ENCODE measurements around the gene MEP1A. TPM values are rescaled to one million over a fixed set of nuclear protein-coding genes. Genes with fewer than 3 reads are reported as not detected.

The MEP1A gene
- total and polyA plus RNA-seq, 2 donors (not counting 1 experiment from before 2014, with no cell fraction given) = not detected

- Histone ChIP-seq H3K4me1 (ENCODE audit: control insufficient read depth in 2 of 2, insufficient read depth in 2 of 2, low read length in 2 of 2) (no peaks in the 10 kb centered on the region), H3K4me2 (replicated peaks; ENCODE audit: low read depth, low read length, poor library complexity, severe bottlenecking) (no peak overlapping the region), H2AFZ (ENCODE audit: insufficient read depth, low read depth, low read length, poor library complexity, severe bottlenecking) (no peak overlapping the region), H3K4me3 (ENCODE audit: control extremely low read depth in 1 of 5, extremely low read depth in 1 of 5, insufficient read depth in 1 of 5, low read depth in 2 of 5, low read length in 4 of 5) (no peak overlapping the region), H3K79me2 (ENCODE audit: control insufficient read depth, insufficient read depth, low read length) (no peaks in the 10 kb centered on the region), H3K9me3 (ENCODE audit: control extremely low read depth in 1 of 3, control insufficient read depth in 2 of 3, insufficient read depth in 1 of 3, low read length in 2 of 3) (no peaks in the 10 kb centered on the region), H3K36me3 (replicated peaks in 1 of 2; ENCODE audit: control extremely low read depth in 1 of 2, control insufficient read depth in 1 of 2, extremely low read depth in 1 of 2, insufficient read depth in 2 of 2, low read length in 1 of 2) (no peaks in the 10 kb centered on the region), H4K20me1 (ENCODE audit: control insufficient read depth, insufficient read depth, low read length, poor library complexity, severe bottlenecking) (no peaks in the 10 kb centered on the region), H3K27ac (ENCODE audit: low read length in 2 of 2) (no peak overlapping the region), H3K9ac (ENCODE audit: low read length) (no peak overlapping the region), H3K27me3 (replicated peaks in 1 of 4; ENCODE audit: control extremely low read depth in 1 of 4, control insufficient read depth in 3 of 4, insufficient read depth in 4 of 4, low read length in 3 of 4) (peaks cover 0 to 4% (median 2%) of the 10 kb centered on the region in 4 experiments)
- intact Hi-C loops (cut with micrococcal nuclease) = no loop called here
- Mint-ChIP-seq H3K4me1 (no peaks in the 10 kb centered on the region), H3K4me3 (no peak overlapping the region), H3K27ac (no peak overlapping the region), H3K27me3 (peaks cover 6% of the 10 kb centered on the region), H3K9me3 (ENCODE audit: insufficient read depth) (no peaks in the 10 kb centered on the region)
- DNase-seq (no peak), ATAC-seq (ENCODE audit: low read depth) (no peak)
- CTCF ChIA-PET = no interaction called here
- 84% methylated on average over 2 of the region's 2 CpGs for WGBS (ENCODE audit: insufficient coverage)
- POLR2A ChIA-PET = no interaction called here
- no peak for TF ChIP-seq EZH2 (IDR thresholded peaks at IDR 0.05; ENCODE audit: borderline replicate concordance, insufficient read depth, low read depth, low read length, poor library complexity, severe bottlenecking)
These were observed 36.0 kb upstream of the MEP1A start for GRCh38 chr6:46757214-46757596.

- intact Hi-C loops (cut with micrococcal nuclease) = no loop called here
- Histone ChIP-seq H4K20me1 (ENCODE audit: control insufficient read depth, insufficient read depth, low read length, poor library complexity, severe bottlenecking) (no peaks in the 10 kb centered on the region), H3K36me3 (replicated peaks in 1 of 2; ENCODE audit: control extremely low read depth in 1 of 2, control insufficient read depth in 1 of 2, extremely low read depth in 1 of 2, insufficient read depth in 2 of 2, low read length in 1 of 2) (no peaks in the 10 kb centered on the region), H3K4me1 (ENCODE audit: control insufficient read depth in 2 of 2, insufficient read depth in 2 of 2, low read length in 2 of 2) (no peaks in the 10 kb centered on the region), H2AFZ (ENCODE audit: insufficient read depth, low read depth, low read length, poor library complexity, severe bottlenecking) (no peak overlapping the region), H3K9me3 (ENCODE audit: control extremely low read depth in 1 of 3, control insufficient read depth in 2 of 3, insufficient read depth in 1 of 3, low read length in 2 of 3) (no peaks in the 10 kb centered on the region), H3K27me3 (replicated peaks in 1 of 4; ENCODE audit: control extremely low read depth in 1 of 4, control insufficient read depth in 3 of 4, insufficient read depth in 4 of 4, low read length in 3 of 4) (peaks cover 0 to 4% (median 2%) of the 10 kb centered on the region in 4 experiments), H3K27ac (ENCODE audit: low read length in 2 of 2) (no peak overlapping the region), H3K4me3 (ENCODE audit: control extremely low read depth in 1 of 5, extremely low read depth in 1 of 5, insufficient read depth in 1 of 5, low read depth in 2 of 5, low read length in 4 of 5) (no peak overlapping the region), H3K4me2 (replicated peaks; ENCODE audit: low read depth, low read length, poor library complexity, severe bottlenecking) (no peak overlapping the region), H3K79me2 (ENCODE audit: control insufficient read depth, insufficient read depth, low read length) (no peaks in the 10 kb centered on the region), H3K9ac (ENCODE audit: low read length) (no peak overlapping the region)
- CTCF ChIA-PET = no interaction called here
- TF ChIP-seq CTCF (IDR thresholded peaks at IDR 0.05) = no peak
- no peak for TF ChIP-seq EZH2 (IDR thresholded peaks at IDR 0.05; ENCODE audit: borderline replicate concordance, insufficient read depth, low read depth, low read length, poor library complexity, severe bottlenecking)
- 92% methylated on average over 1 of the region's 4 CpGs for WGBS (ENCODE audit: insufficient coverage)
- Mint-ChIP-seq H3K9me3 (ENCODE audit: insufficient read depth) (no peaks in the 10 kb centered on the region), H3K4me3 (no peak overlapping the region), H3K27me3 (peaks cover 4% of the 10 kb centered on the region), H3K4me1 (no peaks in the 10 kb centered on the region), H3K27ac (no peak overlapping the region)
- ATAC-seq (ENCODE audit: low read depth) (no peak), DNase-seq (no peak)
- POLR2A ChIA-PET = no interaction called here
These were observed 34.0 kb upstream of the MEP1A start for GRCh38 chr6:46758960-46759753.
